Stimulated activated CD8-positive, alpha-beta memory T cell treated with anti-CD3 and anti-CD28 coated beads, Interleukin-7, amount 100 ng/mL, for 4 hours (primary cell): ENCODE measurements around the gene SPATS2.

ENCODE experiments used
- DNase-seq, 2 donors: peaks; one replicate each; pipeline ENCODE4 v3.0.0-alpha.2; 2020; ENCODE audit warnings: low read depth in 2 of 2

Gene SPATS2

GRCh38 chr12:49540229-49541139 is 173.2 kb downstream of the SPATS2 start:
- DNase-seq = no peak

- DNase-seq = no peak
Observed at GRCh38 chr12:49541140-49541861, 174.0 kb downstream of the SPATS2 start.

- DNase-seq = no peak
Observed at GRCh38 chr12:49541911-49542505, 174.7 kb downstream of the SPATS2 start.

- no peak for DNase-seq
Observed at GRCh38 chr12:49542592-49543160, 175.4 kb downstream of the SPATS2 start.

GRCh38 chr12:49543221-49543913 is 176.1 kb downstream of the SPATS2 start:
- no peak for DNase-seq

- DNase-seq = no peak
Observed at GRCh38 chr12:49543914-49544815, 176.9 kb downstream of the SPATS2 start.

GRCh38 chr12:49545815-49546214 is 178.6 kb downstream of the SPATS2 start:
- DNase-seq = no peak

- DNase-seq = no peak
Observed at GRCh38 chr12:49546481-49546880, 179.2 kb downstream of the SPATS2 start.

GRCh38 chr12:49547090-49547690 is 179.9 kb downstream of the SPATS2 start:
- DNase-seq = no peak

- DNase-seq = no peak
Observed at GRCh38 chr12:49548481-49548821, 181.2 kb downstream of the SPATS2 start.

GRCh38 chr12:49548822-49549648 is 181.8 kb downstream of the SPATS2 start:
- DNase-seq = no peak

GRCh38 chr12:49549735-49550692 is 182.8 kb downstream of the SPATS2 start:
- DNase-seq = no peak

- no peak for DNase-seq
Observed at GRCh38 chr12:49550693-49551252, 183.5 kb downstream of the SPATS2 start.

GRCh38 chr12:49552014-49552413 is 184.8 kb downstream of the SPATS2 start:
- DNase-seq = no peak

- DNase-seq = no peak
Observed at GRCh38 chr12:49552425-49552824, 185.2 kb downstream of the SPATS2 start.

- no peak for DNase-seq
Observed at GRCh38 chr12:49552899-49553298, 185.6 kb downstream of the SPATS2 start.

GRCh38 chr12:49553512-49554088 is 186.3 kb downstream of the SPATS2 start:
- no peak for DNase-seq
